Tibial artery (tissue), 4 donors: ENCODE measurements around the gene UAP1L1.

Experiments used
- DNase-seq, 2 donors: peaks; one replicate each; pipeline ENCODE4 v3.0.0-alpha.2; 2019
- H3K27ac ChIP-seq, 2 donors: fragments of 200-600 bp; sonication (generic) in 1 of 2; 1 replicate in 1 of 2; 2 replicates in 1 of 2; pipeline ENCODE4 v1.5.1; 2018 to 2019; ENCODE audit warnings: mild to moderate bottlenecking in 1 of 2
- H3K27me3 ChIP-seq, 2 donors: fragments of 200-600 bp; sonication (generic) in 1 of 2; one replicate each; pipeline versions ENCODE4 v1.5.1 to v1.6.0; 2016 to 2019
- H3K36me3 ChIP-seq, 3 donors: fragments of 200-600 bp; sonication (generic) in 2 of 3; one replicate each; pipeline ENCODE4 v1.5.1; 2016 to 2019; ENCODE audit warnings: mild to moderate bottlenecking in 2 of 3
- H3K4me1 ChIP-seq, 4 donors: fragments of 200-600 bp; sonication (generic) in 2 of 4; 1 replicate in 3 of 4; 2 replicates in 1 of 4; pipeline ENCODE4 v1.5.1; 2016 to 2019
- H3K4me3 ChIP-seq, 2 donors: fragments of 200-600 bp; sonication (generic) in 1 of 2; 1 replicate in 1 of 2; 2 replicates in 1 of 2; pipeline ENCODE4 v1.5.1; 2018 to 2019; ENCODE audit warnings: mild to moderate bottlenecking in 2 of 2
- H3K9me3 ChIP-seq, 3 donors: fragments of 200-600 bp; sonication (generic) in 1 of 3; one replicate each; pipeline ENCODE4 v1.5.1; 2016 to 2019
- CTCF ChIP-seq, 2 experiments: fragments of 200-600 bp in 1 of 2; fragments of 450-650 bp in 1 of 2; IDR thresholded peaks; one replicate each; pipeline ENCODE4 v1.5.1; 2017 to 2019; ENCODE audit warnings: antibody characterized with exemption in 2 of 2, mild to moderate bottlenecking in 1 of 2, moderate library complexity in 1 of 2
- intact Hi-C: fragments of 100-400 bp; cut with DNase I; formaldehyde crosslinking; loops from one replicate; pipeline ENCODE4 v1.15.0; 2023; ENCODE audit warnings: low total_unique reads

The UAP1L1 gene

GRCh38 chr9:137048655-137049543 lies 28.4 kb upstream of the UAP1L1 start:
- intact Hi-C loops: no loop called here

GRCh38 chr9:137049544-137050449 lies 27.5 kb upstream of the UAP1L1 start:
- Histone ChIP-seq H3K4me1 (peaks cover 0 to 52% (median 28%) of the 10 kb centered on the region in 4 donors), H3K27ac (no peak overlapping the region), H3K36me3 (no peaks in the 10 kb centered on the region), H3K27me3 (peaks cover 6 to 79% of the 10 kb centered on the region in 2 donors), H3K4me3 (no peak overlapping the region), H3K9me3 (no peaks in the 10 kb centered on the region)
- intact Hi-C loops: no loop called here
- peak; percentile 12 to 22 for TF ChIP-seq CTCF (IDR thresholded peaks at IDR 0.05)
- DNase-seq: no peak

More at GRCh38 chr9:137048655-137049543, 28.4 kb upstream of the UAP1L1 start:
- H3K36me3 ChIP-seq: no peaks in the 10 kb centered on the region
- H3K9me3 ChIP-seq: no peaks in the 10 kb centered on the region
- H3K27ac ChIP-seq: no peak overlapping the region
- no peak overlapping the region for H3K4me3 ChIP-seq
- no peak for TF ChIP-seq CTCF (IDR thresholded peaks at IDR 0.05)
- no peak for DNase-seq
- H3K27me3 ChIP-seq: peaks cover 6 to 72% of the 10 kb centered on the region in 2 donors
- H3K4me1 ChIP-seq: peaks cover 0 to 52% (median 31%) of the 10 kb centered on the region in 4 donors

- Histone ChIP-seq H3K27me3 (peaks cover 6 to 87% of the 10 kb centered on the region in 2 donors), H3K4me3 (no peak overlapping the region), H3K4me1 (peaks cover 0 to 52% (median 29%) of the 10 kb centered on the region in 4 donors), H3K36me3 (no peaks in the 10 kb centered on the region), H3K9me3 (no peaks in the 10 kb centered on the region), H3K27ac (no peak overlapping the region)
- TF ChIP-seq CTCF (IDR thresholded peaks at IDR 0.05): no peak
- intact Hi-C loops: no loop called here
- no peak for DNase-seq
Observed at GRCh38 chr9:137050570-137050969, 26.7 kb upstream of the UAP1L1 start.

GRCh38 chr9:137051145-137051724 lies 26.1 kb upstream of the UAP1L1 start:
- intact Hi-C loops: no loop called here
- Histone ChIP-seq H3K36me3 (no peaks in the 10 kb centered on the region), H3K27ac (no peak overlapping the region), H3K9me3 (no peaks in the 10 kb centered on the region), H3K4me3 (no peak overlapping the region), H3K4me1 (peaks cover 0 to 54% (median 29%) of the 10 kb centered on the region in 4 donors), H3K27me3 (peaks cover 6 to 93% of the 10 kb centered on the region in 2 donors)
- TF ChIP-seq CTCF (IDR thresholded peaks at IDR 0.05): no peak
- no peak for DNase-seq

GRCh38 chr9:137052293-137052692 lies 25.0 kb upstream of the UAP1L1 start:
- no peak for DNase-seq
- no peak overlapping the region for H3K27ac ChIP-seq
- no peaks in the 10 kb centered on the region for H3K9me3 ChIP-seq
- intact Hi-C loops: no loop called here
- peaks cover 0 to 49% (median 25%) of the 10 kb centered on the region in 4 donors for H3K4me1 ChIP-seq
- H3K27me3 ChIP-seq: peaks cover 6 to 94% of the 10 kb centered on the region in 2 donors
- no peaks in the 10 kb centered on the region for H3K36me3 ChIP-seq
- no peak for TF ChIP-seq CTCF (IDR thresholded peaks at IDR 0.05)
- no peak overlapping the region for H3K4me3 ChIP-seq
